ENCODE measurements around the gene PCDHGA9. TPM values are rescaled to one million over a fixed set of nuclear protein-coding genes. Genes with fewer than 3 reads are reported as not detected.

Gene PCDHGA9
- total RNA-seq, result under 1 TPM in 1 of 2 experiments, not detected in 1; 0.09 TPM
- polyA plus RNA-seq, result not detected

DNA sequence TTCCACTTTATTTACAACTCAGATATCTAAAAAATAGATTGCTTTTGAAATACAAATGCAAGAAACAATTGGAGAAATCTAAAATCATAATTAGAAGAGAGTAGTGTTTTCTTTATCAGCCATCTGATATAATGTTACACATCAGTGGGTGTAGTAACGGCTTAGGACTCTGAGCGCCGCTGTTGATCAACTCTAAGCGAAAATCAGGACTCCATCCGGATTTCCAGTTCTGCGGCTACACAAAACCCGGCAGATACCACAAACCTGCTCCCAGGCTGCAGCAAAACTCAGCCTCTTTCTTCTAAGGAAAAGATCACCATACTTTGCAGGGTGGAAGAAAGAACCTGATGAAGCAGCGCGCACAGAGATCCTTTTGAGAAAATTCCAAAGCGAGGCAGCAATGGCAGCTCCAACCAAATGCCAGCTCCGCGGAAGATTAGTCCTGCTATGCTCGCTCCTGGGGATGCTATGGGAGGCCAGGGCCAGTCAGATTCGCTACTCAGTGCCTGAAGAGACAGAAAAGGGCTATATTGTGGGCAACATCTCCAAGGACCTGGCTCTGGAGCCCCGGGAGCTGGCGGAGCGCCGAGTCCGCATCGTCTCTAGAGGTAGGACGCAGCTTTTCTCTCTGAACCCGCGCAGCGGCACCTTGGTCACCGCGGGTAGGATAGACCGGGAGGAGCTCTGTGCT lies at the start of gene PCDHGA9:
Gene PCDHGA9, plus strand, starts transcription at position 226 of the 691 bp plus-strand sequence. Its CDS starts 175 bp downstream, at position 401.
- Histone ChIP-seq H3K9me3 (ENCODE audit: low read length) (no peaks in the 10 kb centered on the region), H3K27me3 (ENCODE audit: insufficient read depth, low read length, poor library complexity, severe bottlenecking) (peaks cover 25% of the 10 kb centered on the region), H3K36me3 (ENCODE audit: insufficient read depth, low read length) (no peaks in the 10 kb centered on the region), H3K27ac (ENCODE audit: low read depth, low read length) (no peak within 1 kb of the TSS), H3K4me1 (ENCODE audit: insufficient read depth, low read length) (no peaks in the 10 kb centered on the region), H3K4me3 (ENCODE audit: low read length) (peak within 1 kb of the TSS; percentile 13)
- H3K4me1 Mint-ChIP-seq, result no peaks in the 10 kb centered on the region
- ChIA-PET CTCF (interaction anchor here (1.0 kb wide), 1 partner anchor 10 kb away, joined by 3 read pairs; the partner anchor contains the start of gene PCDHGA10), POLR2A (no interaction called here)
- H3K27ac Mint-ChIP-seq, result no peak within 1 kb of the TSS
- peaks cover 17 to 59% (median 46%) of the 10 kb centered on the region in 5 donors for H3K9me3 Mint-ChIP-seq
- peaks cover 0 to 9% (median 3%) of the 10 kb centered on the region in 3 donors for H3K36me3 Mint-ChIP-seq
- peaks cover 60 to 72% of the 10 kb centered on the region in 2 donors for H3K27me3 Mint-ChIP-seq
- DNase-seq, result no peak
- H3K4me3 Mint-ChIP-seq, result peak within 1 kb of the TSS in 5 of 7 donors; percentile 50 to 82 (median 60)

DNA sequence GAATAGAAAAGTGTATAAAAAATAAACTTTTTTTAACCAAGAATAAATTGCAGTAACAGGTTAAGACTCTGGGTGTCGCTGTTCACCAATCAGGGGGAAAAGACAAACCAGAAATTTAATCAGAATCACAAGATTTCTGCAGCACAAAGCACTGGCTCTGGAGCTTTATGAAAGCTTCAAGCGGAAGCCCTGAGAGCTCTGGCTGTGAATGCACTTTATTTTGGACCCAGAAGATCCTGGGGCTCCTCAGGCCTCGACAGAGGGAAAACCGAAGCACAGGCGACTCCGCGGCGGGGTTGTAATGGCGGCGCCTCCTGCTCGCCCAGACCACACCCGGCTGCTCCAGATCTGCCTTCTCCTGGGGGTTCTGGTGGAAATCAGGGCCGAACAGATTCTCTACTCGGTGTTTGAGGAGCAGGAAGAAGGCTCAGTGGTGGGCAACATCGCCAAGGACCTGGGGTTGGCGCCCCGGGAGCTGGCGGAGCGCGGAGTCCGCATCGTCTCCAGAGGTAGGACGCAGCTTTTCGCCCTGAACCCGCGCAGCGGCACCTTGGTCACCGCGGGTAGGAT lies 47.6 kb upstream of the PCDHGA9 start, which contains the start of gene PCDHGA4:
Gene PCDHGA4, plus strand, starts transcription at position 122 of the 570 bp plus-strand sequence. Its CDS starts 87 bp downstream, at position 209.
- peaks cover 2 to 16% (median 5%) of the 10 kb centered on the region in 3 donors for H3K36me3 Mint-ChIP-seq
- Histone ChIP-seq H3K4me3 (ENCODE audit: low read length) (no peak within 1 kb of the TSS), H3K27ac (ENCODE audit: low read depth, low read length) (no peak within 1 kb of the TSS), H3K27me3 (ENCODE audit: insufficient read depth, low read length, poor library complexity, severe bottlenecking) (peaks cover 24% of the 10 kb centered on the region), H3K9me3 (ENCODE audit: low read length) (no peaks in the 10 kb centered on the region), H3K4me1 (ENCODE audit: insufficient read depth, low read length) (no peaks in the 10 kb centered on the region), H3K36me3 (ENCODE audit: insufficient read depth, low read length) (no peaks in the 10 kb centered on the region)
- peaks cover 0 to 2% (median 2%) of the 10 kb centered on the region in 3 donors for H3K4me1 Mint-ChIP-seq
- no peak within 1 kb of the TSS for H3K27ac Mint-ChIP-seq
- CTCF ChIA-PET, result interaction anchor here (1.0 to 1.6 kb wide), 2 partner anchors 9 to 20 kb away, joined by 3 to 4 read pairs; partner anchors contain the start of gene PCDHGA5
- DNase-seq, result no peak
- peaks cover 0 to 55% (median 33%) of the 10 kb centered on the region in 5 donors for H3K9me3 Mint-ChIP-seq
- peak within 1 kb of the TSS in 4 of 7 donors; percentile 6 to 45 (median 42) for H3K4me3 Mint-ChIP-seq
- POLR2A ChIA-PET, result no interaction called here
- H3K27me3 Mint-ChIP-seq, result peaks cover 56 to 76% of the 10 kb centered on the region in 2 donors

DNA sequence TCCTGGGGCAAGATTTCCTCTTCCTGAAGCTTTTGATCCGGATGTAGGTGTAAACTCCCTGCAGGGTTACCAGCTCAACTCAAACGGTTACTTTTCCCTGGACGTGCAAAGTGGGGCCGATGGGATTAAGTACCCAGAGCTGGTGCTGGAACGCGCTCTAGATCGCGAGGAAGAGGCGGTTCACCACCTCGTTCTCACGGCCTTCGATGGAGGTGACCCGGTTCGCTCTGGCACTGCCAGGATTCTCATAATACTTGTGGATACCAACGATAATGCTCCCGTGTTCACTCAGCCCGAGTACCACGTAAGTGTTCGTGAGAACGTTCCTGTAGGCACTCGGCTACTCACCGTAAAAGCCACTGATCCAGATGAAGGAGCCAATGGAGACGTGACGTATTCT lies 46.9 kb upstream of the PCDHGA9 start:
- H3K27ac Mint-ChIP-seq, result no peak overlapping the region
- ChIA-PET POLR2A (no interaction called here), CTCF (interaction anchor here (1.6 kb wide), 1 partner anchor 19 kb away, joined by 4 read pairs; no protein-coding TSS in a partner anchor)
- peaks cover 3 to 16% (median 4%) of the 10 kb centered on the region in 3 donors for H3K36me3 Mint-ChIP-seq
- H3K27me3 Mint-ChIP-seq, result peaks cover 56 to 76% of the 10 kb centered on the region in 2 donors
- Histone ChIP-seq H3K4me3 (ENCODE audit: low read length) (no peak overlapping the region), H3K4me1 (ENCODE audit: insufficient read depth, low read length) (no peaks in the 10 kb centered on the region), H3K27me3 (ENCODE audit: insufficient read depth, low read length, poor library complexity, severe bottlenecking) (peaks cover 23% of the 10 kb centered on the region), H3K9me3 (ENCODE audit: low read length) (no peaks in the 10 kb centered on the region), H3K36me3 (ENCODE audit: insufficient read depth, low read length) (no peaks in the 10 kb centered on the region), H3K27ac (ENCODE audit: low read depth, low read length) (no peak overlapping the region)
- H3K9me3 Mint-ChIP-seq, result peaks cover 0 to 55% (median 29%) of the 10 kb centered on the region in 5 donors
- DNase-seq, result no peak
- H3K4me1 Mint-ChIP-seq, result peaks cover 0 to 8% (median 2%) of the 10 kb centered on the region in 3 donors
- no peak overlapping the region for H3K4me3 Mint-ChIP-seq

DNA sequence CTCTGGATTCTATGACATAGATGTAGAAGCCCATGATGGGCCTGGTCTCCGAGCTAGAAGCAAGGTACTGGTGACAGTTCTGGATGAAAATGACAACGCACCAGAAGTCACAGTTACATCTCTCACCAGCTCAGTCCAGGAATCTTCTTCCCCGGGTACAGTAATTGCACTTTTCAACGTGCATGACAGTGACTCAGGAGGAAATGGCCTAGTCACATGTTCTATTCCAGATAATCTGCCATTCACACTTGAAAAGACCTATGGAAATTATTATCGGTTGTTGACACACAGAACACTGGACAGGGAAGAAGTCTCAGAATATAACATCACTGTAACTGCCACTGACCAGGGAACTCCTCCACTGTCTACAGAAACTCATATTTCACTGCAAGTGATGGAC lies 46.4 kb upstream of the PCDHGA9 start:
- no peaks in the 10 kb centered on the region for H3K4me1 ChIP-seq (ENCODE audit: insufficient read depth, low read length)
- no peaks in the 10 kb centered on the region for H3K9me3 ChIP-seq (ENCODE audit: low read length)
- no peak overlapping the region for H3K4me3 ChIP-seq (ENCODE audit: low read length)
- peaks cover 0 to 10% (median 2%) of the 10 kb centered on the region in 3 donors for H3K4me1 Mint-ChIP-seq
- peaks cover 18% of the 10 kb centered on the region for H3K27me3 ChIP-seq (ENCODE audit: insufficient read depth, low read length, poor library complexity, severe bottlenecking)
- H3K27ac Mint-ChIP-seq, result no peak overlapping the region
- H3K27me3 Mint-ChIP-seq, result peaks cover 53 to 76% of the 10 kb centered on the region in 2 donors
- H3K9me3 Mint-ChIP-seq, result peaks cover 0 to 55% (median 34%) of the 10 kb centered on the region in 5 donors
- peaks cover 4 to 19% (median 6%) of the 10 kb centered on the region in 3 donors for H3K36me3 Mint-ChIP-seq
- H3K36me3 ChIP-seq (ENCODE audit: insufficient read depth, low read length), result no peaks in the 10 kb centered on the region
- no peak for DNase-seq
- POLR2A ChIA-PET, result no interaction called here
- H3K27ac ChIP-seq (ENCODE audit: low read depth, low read length), result no peak overlapping the region
- peak overlapping the region in 3 of 7 donors; percentile 2 to 30 (median 4) for H3K4me3 Mint-ChIP-seq
- CTCF ChIA-PET, result interaction anchor here (1.6 kb wide), 1 partner anchor 19 kb away, joined by 4 read pairs; no protein-coding TSS in a partner anchor

DNA sequence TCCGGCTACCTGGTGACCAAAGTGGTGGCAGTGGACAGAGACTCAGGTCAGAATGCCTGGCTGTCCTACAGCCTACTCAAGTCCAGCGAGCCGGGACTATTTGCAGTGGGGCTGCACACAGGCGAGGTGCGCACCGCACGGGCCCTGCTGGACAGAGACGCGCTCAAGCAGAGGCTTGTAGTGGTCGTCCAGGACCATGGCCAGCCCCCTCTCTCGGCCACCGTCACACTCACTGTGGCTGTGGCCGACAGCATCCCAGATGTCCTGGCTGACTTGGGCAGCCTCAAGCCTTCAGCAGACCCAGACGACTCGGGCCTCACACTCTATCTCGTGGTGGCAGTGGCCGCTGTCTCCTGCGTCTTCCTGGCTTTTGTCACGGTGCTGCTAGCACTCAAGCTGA lies 45.6 kb upstream of the PCDHGA9 start:
- Mint-ChIP-seq H3K9me3 (peaks cover under 1 to 54% (median 36%) of the 10 kb centered on the region in 5 donors), H3K27ac (no peak overlapping the region), H3K4me3 (no peak overlapping the region), H3K27me3 (peaks cover 55 to 76% of the 10 kb centered on the region in 2 donors), H3K36me3 (peaks cover 4 to 22% (median 6%) of the 10 kb centered on the region in 3 donors), H3K4me1 (peaks cover 0 to 10% (median 2%) of the 10 kb centered on the region in 3 donors)
- Histone ChIP-seq H3K9me3 (ENCODE audit: low read length) (no peaks in the 10 kb centered on the region), H3K36me3 (ENCODE audit: insufficient read depth, low read length) (no peaks in the 10 kb centered on the region), H3K4me1 (ENCODE audit: insufficient read depth, low read length) (no peaks in the 10 kb centered on the region), H3K27ac (ENCODE audit: low read depth, low read length) (no peak overlapping the region), H3K27me3 (ENCODE audit: insufficient read depth, low read length, poor library complexity, severe bottlenecking) (peaks cover 15% of the 10 kb centered on the region), H3K4me3 (ENCODE audit: low read length) (no peak overlapping the region)
- POLR2A ChIA-PET, result no interaction called here
- no peak for DNase-seq
- CTCF ChIA-PET, result no interaction called here

DNA sequence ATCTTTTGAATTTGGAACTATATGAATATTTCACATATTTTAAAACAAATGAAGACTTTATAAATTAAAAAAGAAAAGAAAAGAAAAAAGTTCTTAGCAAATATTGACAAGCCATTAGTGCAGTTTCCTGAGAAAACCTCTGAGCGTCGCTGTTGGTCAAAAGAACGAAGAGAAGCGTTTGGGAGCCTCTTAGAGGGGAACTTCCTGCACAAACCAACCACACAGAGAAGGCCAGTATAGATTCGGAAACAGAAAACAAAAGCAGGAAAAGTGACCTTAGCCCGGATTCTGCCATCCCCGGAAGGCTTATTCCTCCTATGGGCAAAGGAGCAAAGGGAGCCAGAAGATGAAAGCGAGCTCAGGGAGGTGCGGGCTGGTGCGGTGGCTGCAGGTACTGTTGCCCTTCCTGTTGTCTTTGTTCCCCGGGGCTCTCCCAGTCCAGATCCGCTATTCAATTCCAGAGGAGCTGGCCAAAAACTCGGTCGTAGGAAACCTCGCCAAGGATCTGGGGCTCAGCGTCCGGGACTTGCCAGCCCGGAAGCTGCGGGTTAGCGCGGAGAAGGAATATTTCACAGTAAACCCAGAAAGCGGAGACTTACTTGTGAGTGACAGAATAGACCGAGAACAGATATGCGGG lies 42.7 kb upstream of the PCDHGA9 start, which contains the start of gene PCDHGB2:
Gene PCDHGB2, plus strand, starts transcription at position 205 of the 637 bp plus-strand sequence. Its CDS starts 142 bp downstream, at position 347.
- CTCF ChIA-PET, result interaction anchor here (1.1 to 1.4 kb wide), 2 partner anchors 41 to 204 kb away, joined by 3 to 4 read pairs; no protein-coding TSS in a partner anchor
- H3K9me3 ChIP-seq (ENCODE audit: low read length), result peaks cover 7% of the 10 kb centered on the region
- H3K4me3 ChIP-seq (ENCODE audit: low read length), result peak within 1 kb of the TSS; percentile 37
- peaks cover 18% of the 10 kb centered on the region for H3K27me3 ChIP-seq (ENCODE audit: insufficient read depth, low read length, poor library complexity, severe bottlenecking)
- H3K9me3 Mint-ChIP-seq, result peaks cover 21 to 65% (median 53%) of the 10 kb centered on the region in 5 donors
- H3K4me1 ChIP-seq (ENCODE audit: insufficient read depth, low read length), result no peaks in the 10 kb centered on the region
- H3K27ac Mint-ChIP-seq, result peak within 1 kb of the TSS in 3 of 8 donors; percentile 37 to 72 (median 43)
- H3K36me3 Mint-ChIP-seq, result peaks cover 3 to 20% (median 3%) of the 10 kb centered on the region in 3 donors
- H3K27me3 Mint-ChIP-seq, result peaks cover 70 to 81% of the 10 kb centered on the region in 2 donors
- no peaks in the 10 kb centered on the region for H3K36me3 ChIP-seq (ENCODE audit: insufficient read depth, low read length)
- H3K27ac ChIP-seq (ENCODE audit: low read depth, low read length), result no peak within 1 kb of the TSS
- H3K4me1 Mint-ChIP-seq, result peaks cover 0 to 10% (median 2%) of the 10 kb centered on the region in 3 donors
- DNase-seq, result peak in 1 of 5 donors; percentile 22
- H3K4me3 Mint-ChIP-seq, result peak within 1 kb of the TSS; percentile 71 to 90 (median 82)
- POLR2A ChIA-PET, result no interaction called here

DNA sequence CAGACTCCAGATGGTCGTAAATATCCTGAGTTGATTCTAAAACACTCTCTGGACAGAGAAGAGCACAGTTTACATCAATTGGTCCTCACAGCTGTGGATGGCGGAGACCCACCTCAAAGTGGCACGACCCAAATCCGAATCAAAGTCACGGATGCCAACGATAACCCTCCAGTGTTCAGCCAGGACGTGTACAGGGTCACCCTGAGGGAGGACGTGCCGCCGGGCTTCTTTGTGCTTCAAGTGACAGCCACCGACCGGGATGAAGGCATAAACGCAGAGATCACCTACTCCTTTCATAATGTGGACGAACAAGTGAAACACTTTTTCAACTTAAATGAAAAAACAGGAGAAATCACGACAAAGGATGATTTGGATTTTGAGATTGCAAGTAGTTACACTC lies 41.9 kb upstream of the PCDHGA9 start:
- CTCF ChIA-PET, result interaction anchor here (1.1 to 1.4 kb wide), 2 partner anchors 42 to 203 kb away, joined by 3 to 4 read pairs; no protein-coding TSS in a partner anchor
- Histone ChIP-seq H3K27ac (ENCODE audit: low read depth, low read length) (no peak overlapping the region), H3K27me3 (ENCODE audit: insufficient read depth, low read length, poor library complexity, severe bottlenecking) (peaks cover 23% of the 10 kb centered on the region), H3K4me1 (ENCODE audit: insufficient read depth, low read length) (no peaks in the 10 kb centered on the region), H3K4me3 (ENCODE audit: low read length) (no peak overlapping the region), H3K9me3 (ENCODE audit: low read length) (peaks cover 13% of the 10 kb centered on the region), H3K36me3 (ENCODE audit: insufficient read depth, low read length) (no peaks in the 10 kb centered on the region)
- peak overlapping the region in 1 of 7 donors; percentile 90 for H3K4me3 Mint-ChIP-seq
- peaks cover 3 to 25% (median 3%) of the 10 kb centered on the region in 3 donors for H3K36me3 Mint-ChIP-seq
- peaks cover 70 to 84% of the 10 kb centered on the region in 2 donors for H3K27me3 Mint-ChIP-seq
- H3K27ac Mint-ChIP-seq, result peak overlapping the region in 2 of 8 donors; percentile 43 to 55
- peaks cover 21 to 67% (median 60%) of the 10 kb centered on the region in 5 donors for H3K9me3 Mint-ChIP-seq
- POLR2A ChIA-PET, result no interaction called here
- DNase-seq, result no peak
- peaks cover 0 to 10% (median 2%) of the 10 kb centered on the region in 3 donors for H3K4me1 Mint-ChIP-seq

All from CD8-positive, alpha-beta memory T cell (primary cell).